PFSK-1 (cell line): Measurements from ENCODE around the gene MIS18BP1.

Experiments
- FOXP2 ChIP-seq: optimal IDR thresholded peaks from 2 replicates; pipeline ENCODE3; 2011; ENCODE audit warnings: borderline replicate concordance, control low read depth, inconsistent platforms; ENCODE audit not compliant: insufficient read depth; ENCODE audit errors: extremely low read length, extremely low read depth
- POLR2AphosphoS5 ChIP-seq: IDR thresholded peaks from 2 replicates; pipeline ENCODE4 v1.6.1; 2012; ENCODE audit warnings: low read depth, mild to moderate bottlenecking, control low read depth, low read length, moderate library complexity
- SIN3A ChIP-seq: IDR thresholded peaks from 2 replicates; pipeline ENCODE4 v1.6.1; 2012; ENCODE audit warnings: mild to moderate bottlenecking, low read length, moderate library complexity, borderline replicate concordance; ENCODE audit not compliant: insufficient read depth
- TAF1 ChIP-seq: IDR thresholded peaks from 2 replicates; pipeline ENCODE4 v1.6.1; 2012; ENCODE audit warnings: low read length, control low read depth, borderline replicate concordance; ENCODE audit not compliant: insufficient read depth
- TF ChIP-seq, protein P1 (sequence below), 2 experiments: IDR thresholded peaks; 2 replicates each; pipeline versions ENCODE4 v1.6.1 to v1.8.0; 2011 to 2012; ENCODE audit warnings: low read depth in 2 of 2, low read length in 2 of 2, control low read depth in 1 of 2, inconsistent platforms in 1 of 2, mild to moderate bottlenecking in 1 of 2, moderate library complexity in 1 of 2; ENCODE audit not compliant: insufficient read depth in 1 of 2

The MIS18BP1 gene

DNA sequence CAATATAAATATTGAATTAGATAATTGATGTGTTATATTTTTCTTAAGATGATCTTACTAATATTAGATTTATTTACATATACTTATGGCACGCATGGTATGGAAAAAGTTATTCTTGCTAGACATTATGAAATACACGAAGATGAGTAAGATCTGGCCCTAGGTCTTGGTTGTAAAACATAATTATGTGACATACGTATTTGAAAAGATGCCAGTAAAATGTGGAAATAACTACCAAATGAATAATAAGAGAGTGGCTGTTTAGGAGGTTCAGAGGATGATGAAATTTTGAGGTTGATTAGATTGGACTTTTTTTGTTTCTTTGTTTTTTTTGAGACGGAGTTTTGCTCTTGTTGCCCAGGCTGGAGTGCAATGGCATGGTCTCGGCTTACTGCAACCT lies 75.9 kb downstream of the MIS18BP1 start:
- TF ChIP-seq FOXP2 = no peak
- TF ChIP-seq, protein P1, sequence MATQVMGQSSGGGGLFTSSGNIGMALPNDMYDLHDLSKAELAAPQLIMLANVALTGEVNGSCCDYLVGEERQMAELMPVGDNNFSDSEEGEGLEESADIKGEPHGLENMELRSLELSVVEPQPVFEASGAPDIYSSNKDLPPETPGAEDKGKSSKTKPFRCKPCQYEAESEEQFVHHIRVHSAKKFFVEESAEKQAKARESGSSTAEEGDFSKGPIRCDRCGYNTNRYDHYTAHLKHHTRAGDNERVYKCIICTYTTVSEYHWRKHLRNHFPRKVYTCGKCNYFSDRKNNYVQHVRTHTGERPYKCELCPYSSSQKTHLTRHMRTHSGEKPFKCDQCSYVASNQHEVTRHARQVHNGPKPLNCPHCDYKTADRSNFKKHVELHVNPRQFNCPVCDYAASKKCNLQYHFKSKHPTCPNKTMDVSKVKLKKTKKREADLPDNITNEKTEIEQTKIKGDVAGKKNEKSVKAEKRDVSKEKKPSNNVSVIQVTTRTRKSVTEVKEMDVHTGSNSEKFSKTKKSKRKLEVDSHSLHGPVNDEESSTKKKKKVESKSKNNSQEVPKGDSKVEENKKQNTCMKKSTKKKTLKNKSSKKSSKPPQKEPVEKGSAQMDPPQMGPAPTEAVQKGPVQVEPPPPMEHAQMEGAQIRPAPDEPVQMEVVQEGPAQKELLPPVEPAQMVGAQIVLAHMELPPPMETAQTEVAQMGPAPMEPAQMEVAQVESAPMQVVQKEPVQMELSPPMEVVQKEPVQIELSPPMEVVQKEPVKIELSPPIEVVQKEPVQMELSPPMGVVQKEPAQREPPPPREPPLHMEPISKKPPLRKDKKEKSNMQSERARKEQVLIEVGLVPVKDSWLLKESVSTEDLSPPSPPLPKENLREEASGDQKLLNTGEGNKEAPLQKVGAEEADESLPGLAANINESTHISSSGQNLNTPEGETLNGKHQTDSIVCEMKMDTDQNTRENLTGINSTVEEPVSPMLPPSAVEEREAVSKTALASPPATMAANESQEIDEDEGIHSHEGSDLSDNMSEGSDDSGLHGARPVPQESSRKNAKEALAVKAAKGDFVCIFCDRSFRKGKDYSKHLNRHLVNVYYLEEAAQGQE (IDR thresholded peaks at IDR 0.05; ENCODE audit: insufficient read depth in 1 of 2, low read depth in 2 of 2, low read length in 2 of 2) = no peak
- no peak for TF ChIP-seq POLR2AphosphoS5
- no peak for TF ChIP-seq TAF1
- TF ChIP-seq SIN3A = no peak

DNA sequence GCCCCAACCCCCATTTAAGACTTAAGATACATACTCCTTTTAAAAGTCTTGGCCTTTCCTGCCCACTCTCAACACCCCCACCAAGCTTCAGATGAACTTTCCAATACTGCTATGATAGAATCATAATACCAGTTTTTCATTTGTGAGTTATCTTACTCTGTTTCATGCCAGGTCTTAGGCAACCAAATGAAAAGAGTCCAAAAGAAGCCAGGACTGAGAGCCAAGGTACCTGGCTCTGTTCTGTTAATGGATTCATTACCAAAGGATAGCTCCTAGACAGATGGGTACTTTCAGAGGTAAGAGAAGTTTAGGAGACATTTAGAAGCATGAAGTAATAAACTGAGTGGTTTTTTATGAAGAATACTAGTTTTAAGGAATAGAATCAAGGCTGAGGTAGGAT lies 83.1 kb downstream of the MIS18BP1 start:
- TF ChIP-seq TAF1 (no peak), POLR2AphosphoS5 (no peak), SIN3A (no peak), FOXP2 (no peak)
- TF ChIP-seq, protein P1 (IDR thresholded peaks at IDR 0.05; ENCODE audit: insufficient read depth in 1 of 2, low read depth in 2 of 2, low read length in 2 of 2) = no peak

DNA sequence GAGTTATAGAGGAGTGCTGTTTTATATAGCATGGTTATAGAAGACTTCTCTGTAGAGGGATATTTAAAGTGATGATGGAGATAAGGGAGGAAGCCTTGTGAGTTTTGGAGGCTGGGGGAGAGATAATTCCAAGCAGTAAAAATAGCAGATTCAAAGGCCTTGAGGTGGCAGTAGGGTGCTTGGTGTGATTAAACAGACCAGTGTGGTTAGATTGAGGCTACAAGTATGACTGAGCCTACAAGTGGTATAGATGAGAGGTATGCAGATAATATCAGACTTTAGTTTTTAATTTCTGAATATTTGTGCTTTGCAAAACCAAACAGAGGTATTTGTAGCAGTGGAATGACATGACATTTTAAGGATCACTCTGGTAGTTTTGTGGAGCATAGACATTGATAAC lies 96.9 kb downstream of the MIS18BP1 start:
- TF ChIP-seq, protein P1 (IDR thresholded peaks at IDR 0.05; ENCODE audit: insufficient read depth in 1 of 2, low read depth in 2 of 2, low read length in 2 of 2) = no peak
- TF ChIP-seq POLR2AphosphoS5 (no peak), FOXP2 (no peak), SIN3A (no peak), TAF1 (no peak)
